HepG2 (cell line): Measurements from ENCODE around the gene EFNA2. TPM values are rescaled to one million over a fixed set of nuclear protein-coding genes. Genes with fewer than 3 reads are reported as not detected.

Source experiments
- ARID5B ChIP-seq: IDR thresholded peaks from 2 replicates; pipeline ENCODE4 v1.4.0; 2020; ENCODE audit warnings: mild to moderate bottlenecking, missing genetic modification reagents
- DMAP1 ChIP-seq: IDR thresholded peaks from 2 replicates; pipeline ENCODE4 v1.6.1; 2016
- FOXM1 ChIP-seq: sonication (generic); formaldehyde crosslinking; IDR thresholded peaks from 2 replicates; pipeline ENCODE4 v1.5.0; 2020; ENCODE audit warnings: missing genetic modification reagents
- HNRNPUL1 ChIP-seq: fragments of 200-400 bp; formaldehyde crosslinking; IDR thresholded peaks from 2 replicates; pipeline ENCODE4 v1.6.1; 2017; ENCODE audit warnings: low read depth, mild to moderate bottlenecking, low read length, moderate library complexity
- MED13 ChIP-seq: sonication (generic); formaldehyde crosslinking; IDR thresholded peaks from 2 replicates; pipeline ENCODE4 v1.5.0; 2020; ENCODE audit warnings: missing genetic modification reagents
- NFE2L2 ChIP-seq: fragments of 150-350 bp; IDR thresholded peaks from 2 replicates; pipeline ENCODE4 v1.6.1; 2014; ENCODE audit warnings: low read length
- NR1H2 ChIP-seq: sonication (generic); formaldehyde crosslinking; IDR thresholded peaks from 2 replicates; pipeline ENCODE4 v1.8.1; 2022; ENCODE audit warnings: low read depth, missing genetic modification reagents, borderline replicate concordance
- PRDM15 ChIP-seq: sonication (generic); formaldehyde crosslinking; IDR thresholded peaks from 2 replicates; pipeline ENCODE4 v1.4.0; 2020; ENCODE audit warnings: missing genetic modification reagents
- RELA ChIP-seq: sonication (generic); formaldehyde crosslinking; IDR thresholded peaks from 2 replicates; pipeline ENCODE4 v1.4.0; 2020; ENCODE audit warnings: missing genetic modification reagents
- RNF2 ChIP-seq: fragments of 450-650 bp; conservative IDR thresholded peaks from 2 replicates; pipeline ENCODE4 v1.6.1; 2016; ENCODE audit warnings: low read depth
- SNAPC2 ChIP-seq: sonication (generic); formaldehyde crosslinking; IDR thresholded peaks from 2 replicates; pipeline ENCODE4 v1.8.1; 2022; ENCODE audit warnings: mild to moderate bottlenecking, missing genetic modification reagents
- TFAP4 ChIP-seq: sonication (generic); IDR thresholded peaks from 2 replicates; pipeline ENCODE4 v1.6.1; 2016; ENCODE audit warnings: low read depth, borderline replicate concordance
- ZNF224 ChIP-seq: sonication (generic); formaldehyde crosslinking; IDR thresholded peaks from 2 replicates; pipeline ENCODE4 v1.5.0; 2020; ENCODE audit warnings: mild to moderate bottlenecking, missing genetic modification reagents
- ZNF282 ChIP-seq: fragments of 450-650 bp; IDR thresholded peaks from 2 replicates; pipeline ENCODE4 v1.6.1; 2018; ENCODE audit not compliant: partially characterized antibody
- ZNF460 ChIP-seq: sonication (generic); formaldehyde crosslinking; IDR thresholded peaks from 2 replicates; pipeline ENCODE4 v1.5.1; 2020; ENCODE audit warnings: missing genetic modification reagents, mild to moderate bottlenecking, borderline replicate concordance
- ZNF574 ChIP-seq: sonication (generic); formaldehyde crosslinking; IDR thresholded peaks from 2 replicates; pipeline ENCODE4 v1.4.0; 2020; ENCODE audit warnings: missing genetic modification reagents
- ZNF800 ChIP-seq: sonication (generic); formaldehyde crosslinking; IDR thresholded peaks from 2 replicates; pipeline ENCODE4 v1.4.0; 2020; ENCODE audit warnings: missing genetic modification reagents
- polyA plus RNA-seq, 8 experiments: library from polyadenylated mRNA; depleted of rRNA in 3 of 8; stranded (reverse) in 7 of 8; unstranded in 1 of 8; fragments of >200 nt; fragmentation: Illumina TruSeq in 4 of 8; extraction: Trizol in 4 of 8; gene quantifications; 2 replicates each; pipeline versions ENCODE4 v1.2.1 to v1.2.3, GENCODE V29; 2011 to 2016; ENCODE audit warnings: low read depth in 4 of 8, missing spikeins in 1 of 8, mixed read lengths in 1 of 8; ENCODE audit not compliant: insufficient read depth in 1 of 8
- total RNA-seq, 5 experiments: library from RNA; depleted of rRNA; stranded (reverse); fragments of >200 nt; fragmentation: Illumina TruSeq; extraction: Trizol; gene quantifications; 2 replicates each; pipeline ENCODE4 v1.2.3, GENCODE V29; 2016; ENCODE audit warnings: low read depth in 1 of 5

EFNA2 gene
- total and polyA plus RNA-seq, 2 of the 13 experiments (the other 11 are each of a cell fraction or from before 2014, with no cell fraction given), result 6.0 to 9.9 TPM

- TF ChIP-seq ZNF800, result no peak; the same call in 1 of the 2 replicates
- no peak for TF ChIP-seq MED13 (CRISPR knock-in tag)
- no peak for TF ChIP-seq SNAPC2 (CRISPR knock-in tag)
- no peak for TF ChIP-seq NFE2L2
- no peak for TF ChIP-seq RNF2
- no peak for TF ChIP-seq HNRNPUL1
- no peak for TF ChIP-seq ZNF282
- TF ChIP-seq NR1H2, result peak; percentile 94; the same call in 1 of the 2 replicates
- peak; percentile 57; the same call in 1 of the 2 replicates for TF ChIP-seq PRDM15 (CRISPR knock-in tag)
- no peak; the same call in 1 of the 2 replicates for TF ChIP-seq ZNF460
- TF ChIP-seq FOXM1 (CRISPR knock-in tag), result no peak
- no peak; the same call in 1 of the 2 replicates for TF ChIP-seq DMAP1
- peak; percentile 68 for TF ChIP-seq ZNF574 (CRISPR knock-in tag)
- peak; percentile 65 for TF ChIP-seq ARID5B (CRISPR knock-in tag)
- TF ChIP-seq RELA (CRISPR knock-in tag), result no peak
- TF ChIP-seq TFAP4, result peak; percentile 88
- TF ChIP-seq ZNF224 (CRISPR knock-in tag), result peak; percentile 79
Observed at GRCh38 chr19:1283207-1283916, 2.3 kb upstream of the EFNA2 start (continued).
